Mesenchymal stem cell (in vitro differentiated cells and primary cell): ENCODE measurements around the gene ABLIM2.

Experiments used
- DNase-seq: peaks from one replicate; pipeline ENCODE4 v3.0.0-alpha.2; 2013
- H2AFZ ChIP-seq: one replicate; pipeline ENCODE4 v1.6.1; 2013; ENCODE audit warnings: low read depth, mild to moderate bottlenecking, control low read depth, inconsistent platforms, low read length, moderate library complexity
- H2AK5ac ChIP-seq: 2 replicates; pipeline ENCODE4 v1.6.1; 2013; ENCODE audit warnings: low read length, moderate library complexity, mild to moderate bottlenecking, inconsistent platforms; ENCODE audit not compliant: severe bottlenecking
- H2BK120ac ChIP-seq: one replicate; pipeline ENCODE4 v1.6.1; 2013; ENCODE audit warnings: low read depth, mild to moderate bottlenecking, inconsistent platforms, low read length, moderate library complexity
- H2BK12ac ChIP-seq, 2 experiments: one replicate each; pipeline ENCODE4 v1.6.1; 2013; ENCODE audit warnings: inconsistent platforms in 2 of 2, low read length in 2 of 2, mild to moderate bottlenecking in 2 of 2, moderate library complexity in 2 of 2, control low read depth in 1 of 2
- H2BK15ac ChIP-seq: one replicate; pipeline ENCODE4 v1.6.1; 2013; ENCODE audit warnings: mild to moderate bottlenecking, low read depth, inconsistent platforms; ENCODE audit not compliant: poor library complexity, severe bottlenecking
- H2BK5ac ChIP-seq: 2 replicates; pipeline ENCODE4 v1.6.1; 2013; ENCODE audit warnings: low read depth, mild to moderate bottlenecking, low read length, control low read depth, inconsistent platforms; ENCODE audit not compliant: poor library complexity, severe bottlenecking
- H3K14ac ChIP-seq, 2 experiments: one replicate each; pipeline ENCODE4 v1.6.1; 2013; ENCODE audit warnings: inconsistent platforms in 2 of 2, low read length in 2 of 2, control low read depth in 1 of 2, mild to moderate bottlenecking in 1 of 2, moderate library complexity in 1 of 2
- H3K18ac ChIP-seq, 2 experiments: one replicate each; pipeline ENCODE4 v1.6.1; 2013; ENCODE audit warnings: inconsistent platforms in 2 of 2, low read length in 2 of 2, control low read depth in 1 of 2, low read depth in 1 of 2, mild to moderate bottlenecking in 1 of 2
- H3K23ac ChIP-seq, 2 experiments: one replicate each; pipeline ENCODE4 v1.6.1; 2013; ENCODE audit warnings: inconsistent platforms in 2 of 2, low read length in 2 of 2, mild to moderate bottlenecking in 2 of 2, moderate library complexity in 2 of 2, control low read depth in 1 of 2
- H3K27ac ChIP-seq: 2 replicates; pipeline ENCODE4 v1.5.1; 2013; ENCODE audit warnings: mild to moderate bottlenecking, moderate library complexity, low read length, control low read depth, inconsistent platforms; ENCODE audit not compliant: poor library complexity, severe bottlenecking
- H3K27me3 ChIP-seq, 2 experiments: 2 replicates each; pipeline versions ENCODE4 v1.6.1 to v1.7.0; 2013; ENCODE audit warnings: low read length in 2 of 2, mild to moderate bottlenecking in 2 of 2, moderate library complexity in 2 of 2, control low read depth in 1 of 2, inconsistent platforms in 1 of 2; ENCODE audit not compliant: control insufficient read depth in 1 of 2, insufficient read depth in 1 of 2
- H3K36me3 ChIP-seq, 2 experiments: 2 replicates each; pipeline versions ENCODE4 v1.6.1 to v1.7.0; 2013; ENCODE audit warnings: low read length in 2 of 2, control low read depth in 1 of 2, inconsistent platforms in 1 of 2, low read depth in 1 of 2, mild to moderate bottlenecking in 1 of 2; ENCODE audit not compliant: insufficient read depth in 2 of 2, control insufficient read depth in 1 of 2
- H3K4ac ChIP-seq, 2 experiments: one replicate each; pipeline ENCODE4 v1.6.1; 2013; ENCODE audit warnings: inconsistent platforms in 2 of 2, low read length in 2 of 2, mild to moderate bottlenecking in 2 of 2, moderate library complexity in 2 of 2, control low read depth in 1 of 2, low read depth in 1 of 2
- H3K4me1 ChIP-seq: 2 replicates; pipeline ENCODE4 v1.6.1; 2013; ENCODE audit warnings: low read depth, low read length, control low read depth; ENCODE audit not compliant: control insufficient read depth, insufficient read depth
- H3K4me2 ChIP-seq: 2 replicates; pipeline ENCODE4 v1.6.1; 2013; ENCODE audit warnings: low read length, mild to moderate bottlenecking, inconsistent platforms; ENCODE audit not compliant: poor library complexity, severe bottlenecking
- H3K4me3 ChIP-seq, 2 experiments: 2 replicates each; pipeline versions ENCODE4 v1.5.1 to v1.7.0; 2013; ENCODE audit warnings: low read length in 2 of 2, mild to moderate bottlenecking in 2 of 2, control low read depth in 1 of 2, low read depth in 1 of 2; ENCODE audit not compliant: insufficient read depth in 1 of 2
- H3K79me1 ChIP-seq: replicated peaks from 2 replicates; pipeline ENCODE4 v1.6.1; 2013; ENCODE audit warnings: mild to moderate bottlenecking, control low read depth, low read length, inconsistent platforms; ENCODE audit not compliant: poor library complexity, severe bottlenecking
- H3K9ac ChIP-seq: 2 replicates; pipeline ENCODE4 v1.7.0; 2013; ENCODE audit warnings: mild to moderate bottlenecking, low read length, moderate library complexity
- H3K9me3 ChIP-seq: 2 replicates; pipeline ENCODE4 v1.7.0; 2013; ENCODE audit warnings: mild to moderate bottlenecking, low read length; ENCODE audit not compliant: control insufficient read depth
- H4K8ac ChIP-seq: one replicate; pipeline ENCODE4 v1.6.1; 2013; ENCODE audit warnings: inconsistent platforms, mild to moderate bottlenecking, low read length, moderate library complexity
- H4K91ac ChIP-seq: one replicate; pipeline ENCODE4 v1.6.1; 2013; ENCODE audit warnings: mild to moderate bottlenecking, low read length, inconsistent platforms
- WGBS: methylation state at CpG from one replicate; pipeline ENCODE4 v1.1.7; 2013; ENCODE audit warnings: mixed read lengths; 5-methylcytosine and 5-hydroxymethylcytosine counted together

Gene ABLIM2

GRCh38 chr4:7967063-7967440, 191.6 kb downstream of the ABLIM2 start:
- Histone ChIP-seq H3K27ac (no peak overlapping the region), H3K23ac (no peak overlapping the region), H2BK120ac (no peak overlapping the region), H2BK15ac (peak overlapping the region; percentile 26), H4K8ac (no peak overlapping the region), H3K79me1 (peaks cover 5% of the 10 kb centered on the region), H3K14ac (peak overlapping the region in 1 of 2 experiments; percentile 2), H3K9ac (no peak overlapping the region), H2AK5ac (no peak overlapping the region), H3K27me3 (no peaks in the 10 kb centered on the region), H3K4ac (peak overlapping the region; percentile 13 to 40), H3K18ac (peak overlapping the region in 1 of 2 experiments; percentile 77), H2BK12ac (peak overlapping the region; percentile 17 to 21), H4K91ac (no peak overlapping the region), H3K9me3 (no peaks in the 10 kb centered on the region), H2AFZ (no peak overlapping the region), H3K4me2 (no peak overlapping the region), H3K4me1 (peaks cover 45% of the 10 kb centered on the region), H2BK5ac (no peak overlapping the region), H3K36me3 (no peaks in the 10 kb centered on the region), H3K4me3 (no peak overlapping the region)
- WGBS: 83% methylated on average over 9 of the region's 9 CpGs
- no peak for DNase-seq

GRCh38 chr4:7966281-7967062, 192.1 kb downstream of the ABLIM2 start:
- H4K91ac ChIP-seq: no peak overlapping the region
- H3K4me3 ChIP-seq: no peak overlapping the region
- H3K18ac ChIP-seq: no peak overlapping the region
- H3K9ac ChIP-seq: no peak overlapping the region
- H4K8ac ChIP-seq: no peak overlapping the region
- H3K4me1 ChIP-seq: peaks cover 42% of the 10 kb centered on the region
- no peak overlapping the region for H2BK5ac ChIP-seq
- 94% methylated on average over 34 of the region's 37 CpGs for WGBS
- no peaks in the 10 kb centered on the region for H3K79me1 ChIP-seq
- no peak overlapping the region for H3K14ac ChIP-seq
- H3K27me3 ChIP-seq: no peaks in the 10 kb centered on the region
- no peak overlapping the region for H2BK120ac ChIP-seq
- H3K4ac ChIP-seq: peak overlapping the region in 1 of 2 experiments; percentile 13
- H2AK5ac ChIP-seq: no peak overlapping the region
- H2BK15ac ChIP-seq: peak overlapping the region; percentile 46
- no peak overlapping the region for H2BK12ac ChIP-seq
- H3K27ac ChIP-seq: no peak overlapping the region
- no peaks in the 10 kb centered on the region for H3K9me3 ChIP-seq
- H3K4me2 ChIP-seq: no peak overlapping the region
- H2AFZ ChIP-seq: no peak overlapping the region
- no peak for DNase-seq
- no peaks in the 10 kb centered on the region for H3K36me3 ChIP-seq
- H3K23ac ChIP-seq: no peak overlapping the region

GRCh38 chr4:7964890-7965662, 193.5 kb downstream of the ABLIM2 start:
- no peak overlapping the region for H2BK15ac ChIP-seq
- no peak overlapping the region for H2AFZ ChIP-seq
- H3K4me2 ChIP-seq: no peak overlapping the region
- H2AK5ac ChIP-seq: no peak overlapping the region
- H3K27me3 ChIP-seq: no peaks in the 10 kb centered on the region
- H3K4me1 ChIP-seq: peaks cover 38% of the 10 kb centered on the region
- H3K9ac ChIP-seq: peak overlapping the region; percentile 28
- H4K8ac ChIP-seq: no peak overlapping the region
- peak overlapping the region in 1 of 2 experiments; percentile 59 for H2BK12ac ChIP-seq
- H3K4ac ChIP-seq: no peak overlapping the region
- DNase-seq: peak; percentile 57
- WGBS: 78% methylated on average over 23 of the region's 23 CpGs
- peak overlapping the region in 1 of 2 experiments; percentile 22 for H3K14ac ChIP-seq
- H2BK5ac ChIP-seq: no peak overlapping the region
- no peak overlapping the region for H3K23ac ChIP-seq
- no peaks in the 10 kb centered on the region for H3K79me1 ChIP-seq
- no peak overlapping the region for H2BK120ac ChIP-seq
- H3K4me3 ChIP-seq: peak overlapping the region in 1 of 2 experiments; percentile 10
- H3K27ac ChIP-seq: no peak overlapping the region
- H3K36me3 ChIP-seq: no peaks in the 10 kb centered on the region
- no peak overlapping the region for H3K18ac ChIP-seq
- H4K91ac ChIP-seq: no peak overlapping the region
- no peaks in the 10 kb centered on the region for H3K9me3 ChIP-seq

GRCh38 chr4:7964459-7964858, 194.2 kb downstream of the ABLIM2 start:
- Histone ChIP-seq H3K27me3 (no peaks in the 10 kb centered on the region), H3K14ac (no peak overlapping the region), H3K4ac (no peak overlapping the region), H2AK5ac (no peak overlapping the region), H3K79me1 (no peaks in the 10 kb centered on the region), H2BK15ac (no peak overlapping the region), H3K9me3 (no peaks in the 10 kb centered on the region), H3K4me1 (peaks cover 39% of the 10 kb centered on the region), H3K23ac (no peak overlapping the region), H2BK120ac (no peak overlapping the region), H3K4me2 (no peak overlapping the region), H4K8ac (no peak overlapping the region), H3K27ac (no peak overlapping the region), H2BK5ac (no peak overlapping the region), H3K36me3 (no peaks in the 10 kb centered on the region), H3K18ac (no peak overlapping the region), H3K4me3 (no peak overlapping the region), H3K9ac (peak overlapping the region; percentile 28), H4K91ac (peak overlapping the region; percentile 55), H2AFZ (no peak overlapping the region), H2BK12ac (peak overlapping the region in 1 of 2 experiments; percentile 21)
- WGBS: 76% methylated on average over 4 of the region's 5 CpGs
- DNase-seq: no peak
